Fibroblast of villous mesenchyme (primary cell): Measurements from ENCODE around the gene ITLN1. TPM values are rescaled to one million over a fixed set of nuclear protein-coding genes. Genes with fewer than 3 reads are reported as not detected.
A peak's percentile ranks its signal among the peaks of the same experiment; 100 is the strongest.

Experiments used
- DNase-seq: peaks from one replicate; pipeline ENCODE4 v3.0.0-alpha.2; 2010; ENCODE audit warnings: low read depth
- H3K4me3 ChIP-seq: 2 replicates; pipeline ENCODE4 v1.5.1; 2011; ENCODE audit warnings: low read depth, mild to moderate bottlenecking, low read length
- total RNA-seq: library from RNA; depleted of rRNA; stranded (reverse); fragments of >200 nt; gene quantifications from 2 replicates; pipeline ENCODE4 v1.2.3, GENCODE V29; 2012
- TF ChIP-seq, protein P1 (sequence below): IDR thresholded peaks from 2 replicates; pipeline ENCODE4 v1.5.1; 2012; ENCODE audit warnings: low read depth, mild to moderate bottlenecking, low read length; ENCODE audit not compliant: insufficient read depth

Gene ITLN1
- total RNA-seq, 1 donor = not detected

GRCh38 chr1:160834945-160835565, 49.9 kb downstream of the ITLN1 start:
- H3K4me3 ChIP-seq = no peak overlapping the region
- TF ChIP-seq, protein P1, sequence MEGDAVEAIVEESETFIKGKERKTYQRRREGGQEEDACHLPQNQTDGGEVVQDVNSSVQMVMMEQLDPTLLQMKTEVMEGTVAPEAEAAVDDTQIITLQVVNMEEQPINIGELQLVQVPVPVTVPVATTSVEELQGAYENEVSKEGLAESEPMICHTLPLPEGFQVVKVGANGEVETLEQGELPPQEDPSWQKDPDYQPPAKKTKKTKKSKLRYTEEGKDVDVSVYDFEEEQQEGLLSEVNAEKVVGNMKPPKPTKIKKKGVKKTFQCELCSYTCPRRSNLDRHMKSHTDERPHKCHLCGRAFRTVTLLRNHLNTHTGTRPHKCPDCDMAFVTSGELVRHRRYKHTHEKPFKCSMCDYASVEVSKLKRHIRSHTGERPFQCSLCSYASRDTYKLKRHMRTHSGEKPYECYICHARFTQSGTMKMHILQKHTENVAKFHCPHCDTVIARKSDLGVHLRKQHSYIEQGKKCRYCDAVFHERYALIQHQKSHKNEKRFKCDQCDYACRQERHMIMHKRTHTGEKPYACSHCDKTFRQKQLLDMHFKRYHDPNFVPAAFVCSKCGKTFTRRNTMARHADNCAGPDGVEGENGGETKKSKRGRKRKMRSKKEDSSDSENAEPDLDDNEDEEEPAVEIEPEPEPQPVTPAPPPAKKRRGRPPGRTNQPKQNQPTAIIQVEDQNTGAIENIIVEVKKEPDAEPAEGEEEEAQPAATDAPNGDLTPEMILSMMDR = peak; percentile 70
- DNase-seq = peak; percentile 54

DNA sequence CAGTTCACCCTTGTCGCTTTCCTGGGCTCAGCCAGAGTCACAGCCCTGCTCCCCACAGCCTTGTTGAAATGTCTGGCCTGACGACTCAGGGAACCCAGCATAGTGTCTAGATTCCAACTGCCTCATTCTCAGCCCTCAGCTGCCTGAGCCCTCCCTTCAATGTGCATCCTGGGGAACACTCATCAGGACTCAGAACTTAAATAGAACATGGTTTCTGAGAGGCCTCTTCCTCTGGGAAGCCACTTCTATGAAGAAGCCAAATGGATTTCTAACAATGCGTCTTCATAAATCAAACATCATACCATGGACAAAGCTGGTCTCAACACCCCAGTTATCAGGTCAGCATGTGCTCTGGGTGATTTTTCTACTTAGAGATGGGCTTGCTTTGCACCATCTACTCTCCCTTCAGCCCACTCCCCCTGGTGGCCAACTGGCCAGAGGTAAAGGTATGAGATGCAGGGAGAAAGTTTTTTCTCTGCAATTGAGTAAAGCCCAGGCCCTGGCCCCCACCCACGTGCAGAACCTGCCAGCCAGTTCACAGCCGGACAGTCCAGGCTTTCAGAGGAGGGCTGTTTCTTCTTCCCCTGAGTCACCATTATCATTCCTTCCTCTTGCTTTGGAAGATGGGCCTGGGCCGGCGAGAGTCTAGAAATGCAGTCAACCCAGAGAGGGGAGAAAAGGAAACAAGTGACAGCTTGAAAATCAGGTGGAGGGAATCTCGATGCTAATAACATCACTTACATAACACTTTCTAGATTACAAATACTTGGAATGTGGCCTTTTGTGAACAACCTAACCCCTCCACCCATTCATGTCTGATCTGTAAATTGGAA, 54.4 kb downstream of the ITLN1 start:
- TF ChIP-seq, protein P1 = peak; percentile 71
- DNase-seq = peak; percentile 54
- H3K4me3 ChIP-seq = no peak overlapping the region

DNA sequence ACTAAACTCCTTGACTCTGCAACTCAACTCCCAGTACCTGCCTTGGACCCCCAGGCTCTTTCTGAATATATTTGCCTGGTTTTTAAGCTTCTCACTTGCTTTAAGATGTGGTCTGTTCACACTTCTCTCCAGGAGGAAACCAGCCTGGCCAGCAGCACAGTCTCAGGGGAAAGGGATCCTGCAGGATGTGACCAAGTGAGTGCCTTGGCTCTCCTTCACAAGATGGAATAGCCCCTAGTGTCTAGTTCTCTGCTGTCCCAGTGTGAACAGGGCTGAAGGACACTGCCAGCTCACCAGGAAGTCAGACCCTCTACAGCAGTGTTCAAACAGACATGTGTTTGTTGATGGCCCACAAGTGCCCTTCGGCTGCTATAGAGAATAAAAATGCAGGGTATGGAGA, 55.2 kb downstream of the ITLN1 start:
- DNase-seq = no peak
- TF ChIP-seq, protein P1 = no peak
- no peak overlapping the region for H3K4me3 ChIP-seq

- DNase-seq = peak; percentile 15
- TF ChIP-seq, protein P1 = no peak
- H3K4me3 ChIP-seq = no peak overlapping the region
These were observed 57.6 kb downstream of the ITLN1 start for GRCh38 chr1:160827418-160827817.

DNA sequence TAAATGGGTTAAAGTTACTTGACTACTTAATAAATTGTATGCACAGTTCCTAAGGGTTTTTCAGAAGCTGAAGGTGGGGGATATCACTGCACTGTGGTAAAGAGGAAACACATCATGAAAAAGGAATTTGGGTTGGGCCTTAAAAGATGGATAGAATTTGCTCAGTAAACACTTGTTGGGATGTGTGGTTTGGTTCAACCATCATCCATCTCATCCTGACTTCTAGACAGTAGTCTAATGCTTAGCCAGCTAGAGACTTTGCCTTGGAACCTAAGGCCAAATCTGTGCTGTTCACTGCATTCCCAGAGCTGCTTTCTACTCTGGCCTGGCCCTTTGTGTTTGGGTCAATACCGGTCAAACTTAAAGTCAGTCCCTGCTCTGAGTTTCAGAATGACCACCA, 58.4 kb downstream of the ITLN1 start:
- no peak overlapping the region for H3K4me3 ChIP-seq
- DNase-seq = no peak
- TF ChIP-seq, protein P1 = no peak

Other genes starting within 250 kb of the ITLN1 start
- not detected in 2 replicates for gene SLAMF1, start 238.1 kb downstream of the ITLN1 start, total RNA-seq
- gene CD48, start 173.4 kb downstream of the ITLN1 start, total RNA-seq = not detected in 2 replicates
- not detected in 2 replicates for gene SLAMF7, start 145.9 kb downstream of the ITLN1 start, total RNA-seq
- under 0.01 TPM in 1 of 2 replicates, not detected in the other for gene LY9, start 89.0 kb downstream of the ITLN1 start, total RNA-seq
- not detected in 2 replicates for gene CD244, start 22.3 kb downstream of the ITLN1 start, total RNA-seq
- not detected in 2 replicates for gene ITLN2, start 69.6 kb upstream of the ITLN1 start, total RNA-seq
- 0.32 and 5.6 TPM in 2 replicates for gene F11R, start 136.0 kb upstream of the ITLN1 start, total RNA-seq
- 1.6 and 18.6 TPM in 2 replicates for gene TSTD1, start 153.8 kb upstream of the ITLN1 start, total RNA-seq
- gene USF1, start 160.8 kb upstream of the ITLN1 start, total RNA-seq = 52.5 and 62.2 TPM in 2 replicates
- gene ARHGAP30, start 184.7 kb upstream of the ITLN1 start, total RNA-seq = under 0.01 TPM in 1 of 2 replicates, not detected in the other
- 0.32 and 2.6 TPM in 2 replicates for gene NECTIN4, start 204.4 kb upstream of the ITLN1 start, total RNA-seq
- 1.9 and 2.2 TPM in 2 replicates for gene KLHDC9, start 213.2 kb upstream of the ITLN1 start, total RNA-seq
- gene PFDN2, start 232.9 kb upstream of the ITLN1 start, total RNA-seq = 25.9 and 26.1 TPM in 2 replicates
- 23.2 and 26.8 TPM in 2 replicates for gene NIT1, start 232.9 kb upstream of the ITLN1 start, total RNA-seq
- gene DEDD, start 247.5 kb upstream of the ITLN1 start, total RNA-seq = 22.5 and 27.6 TPM in 2 replicates